HCT116 (cell line): Measurements from ENCODE around the gene PTPRC. TPM values are rescaled to one million over a fixed set of nuclear protein-coding genes. Genes with fewer than 3 reads are reported as not detected.

Experiments used
- ATAC-seq: fragments of 200-7000 bp; cut with Tn5 transposase; 2 replicates; pipeline ENCODE4 v1.9.1; 2020; ENCODE audit warnings: mild to moderate bottlenecking, moderate library complexity
- BruUV-seq: library from RNA; stranded (reverse); fragments of 400-500 nt; replicated peaks from 2 replicates; lab custom pipeline; 2021; lab: Mats Ljungman, UMichigan
- CTCF ChIA-PET: fragments of 300-600 bp; sonication (Branson Sonifier 250); formaldehyde crosslinking; loops from one replicate; lab custom pipeline; 2021; ENCODE audit warnings: antibody characterized with exemption; lab: Charles Lee
- POLR2A ChIA-PET: fragments of 300-600, 350-600 bp; sonication (Branson Sonifier 250); formaldehyde crosslinking; loops from one replicate; lab custom pipeline; 2021; ENCODE audit warnings: antibody characterized with exemption; lab: Charles Lee
- RAD21 ChIA-PET, 2 experiments: fragments of 300-600 bp; sonication (Branson Sonifier 250); formaldehyde crosslinking; loops; one replicate each; lab custom pipeline; 2023; ENCODE audit warnings: low total read pairs in 2 of 2; ENCODE audit not compliant: uncharacterized antibody in 2 of 2, unreplicated experiment in 2 of 2, low non-redundant PET in 1 of 2; lab: Charles Lee
- DNase-seq: peaks from one replicate; pipeline ENCODE4 v3.0.0-alpha.2; 2010; ENCODE audit warnings: low read depth, low spot score
- H2AFZ ChIP-seq: fragments of 200-600 bp; shearing (Covaris generic), sonication (generic); 2 replicates; pipeline ENCODE4 v1.6.1; 2017; ENCODE audit warnings: low read depth, mixed run types, mixed read lengths, antibody characterized with exemption, low read length; ENCODE audit not compliant: poor library complexity, severe bottlenecking
- H3K27ac ChIP-seq: 2 replicates; pipeline ENCODE4 v1.5.1; 2012; ENCODE audit warnings: low read depth, low read length
- H3K27me3 ChIP-seq: fragments of 200-600 bp; sonication (generic); 2 replicates; pipeline ENCODE4 v1.6.1; 2016; ENCODE audit warnings: mixed run types, low read length, mixed read lengths; ENCODE audit not compliant: insufficient read depth
- H3K36me3 ChIP-seq, 2 experiments: fragments of 200-500 bp in 1 of 2; fragments of 200-600 bp in 1 of 2; sonication (Bioruptor generic) in 1 of 2; sonication (generic) in 1 of 2; 2 replicates each; pipeline versions ENCODE4 v1.5.1 to v1.6.1; 2014 to 2016; ENCODE audit warnings: low read length in 2 of 2, inconsistent platforms in 1 of 2, mixed read lengths in 1 of 2, mixed run types in 1 of 2; ENCODE audit not compliant: insufficient read depth in 2 of 2, control insufficient read depth in 1 of 2
- H3K4me1 ChIP-seq, 2 experiments: fragments of 200-600 bp in 1 of 2; sonication (generic) in 1 of 2; 2 replicates each; pipeline versions ENCODE4 v1.5.1 to v1.6.1; 2012 to 2017; ENCODE audit warnings: low read length in 2 of 2, inconsistent platforms in 1 of 2, mild to moderate bottlenecking in 1 of 2, mixed read lengths in 1 of 2, mixed run types in 1 of 2, moderate library complexity in 1 of 2; ENCODE audit not compliant: insufficient read depth in 2 of 2, control insufficient read depth in 1 of 2
- H3K4me2 ChIP-seq: fragments of 200-600 bp; sonication (generic); 2 replicates; pipeline ENCODE4 v1.6.1; 2017; ENCODE audit warnings: mixed run types, low read length, mixed read lengths
- H3K4me3 ChIP-seq, 2 experiments: fragments of 200-600 bp in 1 of 2; sonication (generic) in 1 of 2; replicated peaks in 1 of 2; 2 replicates each; pipeline ENCODE4 v1.5.1; 2011 to 2016; ENCODE audit warnings: low read length in 2 of 2, control low read depth in 1 of 2, low read depth in 1 of 2, mild to moderate bottlenecking in 1 of 2, mixed read lengths in 1 of 2, mixed run types in 1 of 2
- H3K79me2 ChIP-seq: fragments of 200-600 bp; sonication (generic); 2 replicates; pipeline ENCODE4 v1.6.1; 2017; ENCODE audit warnings: mild to moderate bottlenecking, mixed run types, low read length, moderate library complexity, mixed read lengths; ENCODE audit not compliant: insufficient read depth
- H3K9ac ChIP-seq: fragments of 200-600 bp; sonication (generic); 2 replicates; pipeline ENCODE4 v1.6.1; 2016; ENCODE audit warnings: low read length, mixed read lengths
- H3K9me2 ChIP-seq: fragments of 200-600 bp; sonication (generic), shearing (Covaris generic); 2 replicates; pipeline ENCODE4 v1.6.1; 2017; ENCODE audit warnings: mixed run types, mild to moderate bottlenecking, moderate library complexity; ENCODE audit not compliant: insufficient read depth
- H3K9me3 ChIP-seq, 2 experiments: fragments of 200-500 bp in 1 of 2; fragments of 200-600 bp in 1 of 2; sonication (Bioruptor generic) in 1 of 2; sonication (generic) in 1 of 2; 2 replicates each; pipeline ENCODE4 v1.6.1; 2014 to 2017; ENCODE audit warnings: low read length in 2 of 2, mixed read lengths in 2 of 2, inconsistent platforms in 1 of 2, low read depth in 1 of 2, mild to moderate bottlenecking in 1 of 2, mixed run types in 1 of 2, moderate library complexity in 1 of 2; ENCODE audit not compliant: control insufficient read depth in 1 of 2, insufficient read depth in 1 of 2
- H4K20me1 ChIP-seq: fragments of 200-600 bp; sonication (generic), shearing (Covaris generic); 2 replicates; pipeline ENCODE4 v1.6.1; 2017; ENCODE audit warnings: mixed run types, mild to moderate bottlenecking, moderate library complexity; ENCODE audit not compliant: insufficient read depth
- ATF3 ChIP-seq: IDR thresholded peaks from 2 replicates; pipeline ENCODE4 v1.6.1; 2012
- CTCF ChIP-seq, 3 experiments: fragments of 200-600 bp in 1 of 3; sonication (generic) in 1 of 3; IDR thresholded peaks in 2 of 3; conservative IDR thresholded peaks in 1 of 3; 2 replicates each; pipeline ENCODE4 v1.5.1; 2012 to 2017; ENCODE audit warnings: low read depth in 2 of 3, low read length in 2 of 3, antibody characterized with exemption in 1 of 3, borderline replicate concordance in 1 of 3, control low read depth in 1 of 3, mild to moderate bottlenecking in 1 of 3, mixed read lengths in 1 of 3, mixed run types in 1 of 3, moderate library complexity in 1 of 3; ENCODE audit not compliant: insufficient read depth in 1 of 3
- EZH2 ChIP-seq: fragments of 200-600 bp; sonication (generic); IDR thresholded peaks from 2 replicates; pipeline ENCODE4 v1.6.1; 2017; ENCODE audit warnings: antibody characterized with exemption, mixed run types
- EZH2phosphoT487 ChIP-seq: fragments of 200-600 bp; IDR thresholded peaks from 2 replicates; pipeline ENCODE4 v1.6.1; 2018; ENCODE audit warnings: antibody characterized with exemption, borderline replicate concordance
- POLR2AphosphoS5 ChIP-seq: IDR thresholded peaks from 2 replicates; pipeline ENCODE4 v1.6.1; 2011; ENCODE audit warnings: mild to moderate bottlenecking, low read depth, low read length, moderate library complexity
- RAD21 ChIP-seq: IDR thresholded peaks from 2 replicates; pipeline ENCODE4 v1.6.1; 2012; ENCODE audit warnings: low read depth, mild to moderate bottlenecking
- SIN3A ChIP-seq: IDR thresholded peaks from 2 replicates; pipeline ENCODE4 v1.6.1; 2012; ENCODE audit warnings: low read depth
- SP1 ChIP-seq: IDR thresholded peaks from 2 replicates; pipeline ENCODE4 v1.6.1; 2012; ENCODE audit warnings: low read depth
- SRF ChIP-seq: IDR thresholded peaks from 2 replicates; pipeline ENCODE4 v1.6.1; 2012; ENCODE audit warnings: low read depth
- TCF7L2 ChIP-seq: IDR thresholded peaks from 2 replicates; pipeline ENCODE4 v1.7.0; 2011; ENCODE audit warnings: borderline replicate concordance, inconsistent platforms; ENCODE audit not compliant: insufficient read depth, insufficient read length; ENCODE audit errors: extremely low read depth
- ZFX ChIP-seq: fragments of 450-650 bp; IDR thresholded peaks from 2 replicates; pipeline ENCODE4 v1.6.1; 2017
- ZNF274 ChIP-seq: fragments of 200-500 bp; sonication (Bioruptor generic); IDR thresholded peaks from 2 replicates; pipeline ENCODE4 v1.6.1; 2014; ENCODE audit warnings: mild to moderate bottlenecking, low read depth, low read length, inconsistent platforms
- intact Hi-C: fragments of 100-400 bp; cut with micrococcal nuclease; formaldehyde crosslinking; loops from 2 replicates; pipeline ENCODE4 v1.10.0; 2022
- total RNA-seq: library from RNA; stranded (reverse); gene quantifications from one replicate; pipeline ENCODE4 v1.2.1, GENCODE V29; 2021; ENCODE audit not compliant: unreplicated experiment

The PTPRC gene
- total RNA-seq, 1 experiment from 2014 or later, result 1.2 TPM

GRCh38 chr1:198680174-198680875, 41.5 kb downstream of the PTPRC start:
- Histone ChIP-seq H3K27ac (no peak overlapping the region), H3K4me2 (no peak overlapping the region)
- RAD21 ChIA-PET, result no interaction called here

More at GRCh38 chr1:198680174-198680875, 41.5 kb downstream of the PTPRC start:
- Histone ChIP-seq H3K27me3 (no peaks in the 10 kb centered on the region), H3K36me3 (no peaks in the 10 kb centered on the region), H3K9me3 (no peaks in the 10 kb centered on the region), H3K9me2 (no peaks in the 10 kb centered on the region), H2AFZ (no peak overlapping the region), H3K4me1 (no peaks in the 10 kb centered on the region), H3K9ac (no peak overlapping the region), H3K4me3 (no peak overlapping the region), H4K20me1 (no peaks in the 10 kb centered on the region), H3K79me2 (no peaks in the 10 kb centered on the region)
- TF ChIP-seq CTCF (IDR thresholded peaks at IDR 0.05 in 2 of 3, conservative IDR thresholded peaks at IDR 0.05 in 1 of 3; ENCODE audit: borderline replicate concordance in 1 of 3, insufficient read depth in 1 of 3, low read depth in 2 of 3, low read length in 2 of 3) (no peak), ATF3 (no peak), RAD21 (no peak), SIN3A (no peak), SP1 (no peak), TCF7L2 (no peak), EZH2phosphoT487 (no peak), EZH2 (no peak), SRF (no peak), ZNF274 (no peak), POLR2AphosphoS5 (no peak), ZFX (no peak)
- intact Hi-C loops, result loop anchor here (10.0 kb wide), 1 partner anchor 756 kb away; no protein-coding TSS in a partner anchor
- CTCF ChIA-PET, result no interaction called here
- ATAC-seq (no peak), DNase-seq (no peak)
- POLR2A ChIA-PET, result no interaction called here
- no TSS peak for BruUV-seq
